Tibial nerve (tissue), 4 donors: ENCODE results near the gene MUCL3.
"Not testable (repeated sequence)": the region's sequence is repeated elsewhere in the genome, so short reads cannot be mapped to it uniquely, and the experiment has no call there.

Experiments
- EP300 ChIP-seq, 2 donors: sonication (generic); formaldehyde crosslinking; IDR thresholded peaks; one replicate each; pipeline ENCODE4 v1.6.1; 2017; ENCODE audit warnings: antibody characterized with exemption in 2 of 2, mild to moderate bottlenecking in 1 of 2
- TF ChIP-seq, protein P1 (sequence below), 5 experiments: fragments of 200-600 bp in 3 of 5; fragments of 450-650 bp in 2 of 5; sonication (generic) in 3 of 5; IDR thresholded peaks; one replicate each; pipeline ENCODE4 v1.5.1; 2016 to 2019; ENCODE audit warnings: antibody characterized with exemption in 5 of 5, mild to moderate bottlenecking in 3 of 5, moderate library complexity in 2 of 5

- TF ChIP-seq, protein P1, sequence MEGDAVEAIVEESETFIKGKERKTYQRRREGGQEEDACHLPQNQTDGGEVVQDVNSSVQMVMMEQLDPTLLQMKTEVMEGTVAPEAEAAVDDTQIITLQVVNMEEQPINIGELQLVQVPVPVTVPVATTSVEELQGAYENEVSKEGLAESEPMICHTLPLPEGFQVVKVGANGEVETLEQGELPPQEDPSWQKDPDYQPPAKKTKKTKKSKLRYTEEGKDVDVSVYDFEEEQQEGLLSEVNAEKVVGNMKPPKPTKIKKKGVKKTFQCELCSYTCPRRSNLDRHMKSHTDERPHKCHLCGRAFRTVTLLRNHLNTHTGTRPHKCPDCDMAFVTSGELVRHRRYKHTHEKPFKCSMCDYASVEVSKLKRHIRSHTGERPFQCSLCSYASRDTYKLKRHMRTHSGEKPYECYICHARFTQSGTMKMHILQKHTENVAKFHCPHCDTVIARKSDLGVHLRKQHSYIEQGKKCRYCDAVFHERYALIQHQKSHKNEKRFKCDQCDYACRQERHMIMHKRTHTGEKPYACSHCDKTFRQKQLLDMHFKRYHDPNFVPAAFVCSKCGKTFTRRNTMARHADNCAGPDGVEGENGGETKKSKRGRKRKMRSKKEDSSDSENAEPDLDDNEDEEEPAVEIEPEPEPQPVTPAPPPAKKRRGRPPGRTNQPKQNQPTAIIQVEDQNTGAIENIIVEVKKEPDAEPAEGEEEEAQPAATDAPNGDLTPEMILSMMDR (IDR thresholded peaks at IDR 0.05) = not testable (repeated sequence)
- not testable (repeated sequence) for TF ChIP-seq EP300 (IDR thresholded peaks at IDR 0.05)
Observed at GRCh38 chr6:30924040-30924627, 16.6 kb upstream of the MUCL3 start.
